GM18502 (cell line): ENCODE data around the gene KCNA10.

Source experiments
- ATAC-seq: cut with Tn5 transposase; IDR thresholded peaks from one replicate; pipeline ENCODE4 v1.9.1; 2021; ENCODE audit warnings: mild to moderate bottlenecking; ENCODE audit not compliant: unreplicated experiment, poor library complexity

The KCNA10 gene

DNA sequence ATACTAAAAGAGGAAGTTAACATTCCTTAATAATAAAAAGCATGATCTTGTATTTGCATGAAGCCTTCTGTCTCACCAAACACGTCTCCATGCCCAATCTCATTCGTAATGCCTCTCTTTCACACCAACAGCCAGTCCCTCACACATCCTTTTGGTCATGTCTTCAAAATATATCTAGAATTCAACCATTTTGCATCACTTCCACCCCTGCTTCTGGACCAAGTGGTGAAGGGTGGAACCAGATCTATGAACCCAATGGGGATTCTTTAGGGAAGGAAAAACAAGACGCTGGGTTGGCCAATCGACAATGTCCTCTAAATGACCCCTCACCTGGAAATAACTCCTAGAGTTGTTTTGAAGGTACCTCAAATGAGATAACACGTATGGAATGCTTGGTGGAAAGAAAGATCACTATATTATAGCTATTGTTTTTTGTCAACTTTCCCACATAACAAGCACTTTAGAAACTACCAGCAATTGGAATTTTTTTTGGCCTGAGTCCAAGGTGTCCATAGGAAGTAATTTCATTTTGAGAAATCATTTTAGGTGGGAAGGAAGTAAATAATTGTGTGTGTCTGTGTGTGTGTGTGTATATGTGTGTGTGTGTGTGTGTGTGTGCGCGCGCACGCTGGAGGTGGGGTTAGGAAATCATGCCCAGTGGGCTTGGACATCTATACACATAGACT lies at the start of gene KCNA10:
Gene KCNA10 (minus strand): TSS at position 51 of the 686 bp plus-strand sequence. CDS start 388 bp downstream, outside the sequence.
- ATAC-seq: no peak

DNA sequence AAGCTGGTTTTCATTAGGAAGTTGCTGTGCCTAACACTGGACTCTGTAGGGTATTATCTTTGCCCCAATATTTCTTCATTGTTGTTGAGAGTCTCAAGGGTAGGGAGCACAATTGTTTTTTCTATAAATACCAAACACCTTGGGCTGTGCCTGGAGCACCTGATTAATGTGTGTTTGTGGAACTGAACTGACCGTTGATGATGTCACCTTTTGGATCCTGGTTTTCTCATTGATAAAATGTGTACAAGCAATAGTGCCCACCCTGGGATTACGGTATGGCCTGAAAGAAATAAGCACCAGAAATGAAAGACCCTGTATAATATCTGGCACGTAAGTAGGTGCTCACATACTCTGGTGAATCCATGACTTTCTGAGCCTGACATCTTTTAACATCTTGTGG lies 47.9 kb upstream of the KCNA10 start:
- no peak for ATAC-seq

- ATAC-seq: no peak
These were observed 46.6 kb upstream of the KCNA10 start for GRCh38 chr1:110565565-110565964.

- no peak for ATAC-seq
These were observed 44.1 kb upstream of the KCNA10 start for GRCh38 chr1:110563089-110563488.

GRCh38 chr1:110561596-110561995 lies 42.6 kb upstream of the KCNA10 start:
- no peak for ATAC-seq

DNA sequence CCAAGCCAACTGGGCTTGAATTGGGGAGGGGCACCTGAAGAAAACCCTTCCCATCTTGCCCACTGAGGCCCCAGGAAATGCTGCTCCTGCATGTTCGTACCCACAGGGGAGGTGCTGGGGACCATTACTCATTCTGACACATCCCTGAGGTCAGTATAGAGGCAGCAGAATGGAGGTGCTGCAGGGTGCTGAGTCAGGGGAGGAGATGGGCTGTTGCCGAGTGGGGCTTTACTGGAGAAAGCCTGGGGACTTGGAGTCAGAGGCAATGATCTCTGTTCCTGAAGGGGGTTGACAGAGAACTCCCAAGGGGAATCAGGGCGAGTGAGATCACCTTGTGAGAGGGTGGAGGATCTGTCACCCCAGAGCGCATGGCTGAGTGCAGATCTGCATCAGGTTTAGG lies 40.2 kb upstream of the KCNA10 start:
- ATAC-seq: no peak

GRCh38 chr1:110557481-110557880 lies 38.5 kb upstream of the KCNA10 start:
- ATAC-seq: no peak

- ATAC-seq: no peak
These were observed 37.5 kb upstream of the KCNA10 start for GRCh38 chr1:110556471-110556807.

DNA sequence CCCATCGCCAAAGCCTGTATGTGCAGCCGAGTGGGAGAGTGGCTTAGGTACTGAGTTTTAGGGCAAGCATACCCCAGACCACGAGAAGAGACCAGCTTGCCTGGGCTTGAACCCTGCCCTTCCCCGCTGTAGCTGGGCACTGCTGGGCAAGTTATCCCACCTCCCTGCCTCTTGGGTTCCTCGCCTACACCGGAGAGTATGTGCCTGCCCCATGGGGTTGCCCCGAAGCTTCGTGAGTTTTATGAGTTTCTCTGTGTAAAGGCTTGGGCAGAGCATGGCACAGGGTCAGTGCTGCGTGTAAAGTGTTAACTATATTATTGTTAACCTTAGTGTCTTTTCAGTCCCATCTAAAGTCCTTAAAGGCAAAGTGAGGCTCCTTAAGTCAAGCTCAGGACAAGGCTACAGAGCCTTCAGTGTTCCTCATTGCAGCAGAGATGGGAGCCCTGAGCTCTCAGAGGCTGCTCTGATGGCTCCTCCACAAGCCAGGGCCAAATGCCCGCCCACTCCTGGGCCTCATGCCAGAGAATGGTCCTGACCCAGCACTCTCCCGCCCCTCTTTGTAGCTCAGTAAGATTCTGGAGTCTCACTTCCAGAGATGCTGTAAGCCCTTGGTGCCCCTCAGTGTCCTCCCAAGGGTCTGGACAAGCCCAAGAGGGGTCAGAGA lies 37.0 kb upstream of the KCNA10 start:
- no peak for ATAC-seq

GRCh38 chr1:110554871-110555801 lies 36.2 kb upstream of the KCNA10 start:
- ATAC-seq: peak; percentile 58

DNA sequence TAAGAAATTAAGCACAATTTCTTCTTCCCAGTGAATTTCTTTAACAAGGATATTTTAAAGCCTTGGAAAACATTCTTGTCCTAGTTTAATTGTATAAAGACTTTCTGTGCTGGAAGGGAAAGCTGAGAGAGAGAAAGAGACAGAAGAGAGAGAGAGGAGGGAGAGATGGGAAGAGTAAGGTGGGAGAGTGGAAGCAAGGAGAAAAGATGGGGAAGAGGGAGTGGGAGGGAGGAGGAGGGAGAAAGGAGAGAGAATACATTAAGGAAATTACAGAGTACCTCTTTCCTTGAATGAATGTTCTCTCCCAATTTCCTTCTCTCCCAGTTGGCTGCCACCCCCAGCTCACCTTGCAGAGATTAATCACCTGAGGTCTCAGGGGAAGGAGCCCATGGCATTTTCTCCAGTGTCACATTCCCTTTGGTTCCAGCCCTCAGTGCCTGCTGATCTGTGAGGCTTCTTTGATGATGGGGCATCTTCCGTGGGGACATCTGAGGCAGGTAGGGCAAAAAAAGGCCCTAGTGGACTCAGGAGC lies 32.4 kb upstream of the KCNA10 start:
- ATAC-seq: no peak

- no peak for ATAC-seq
These were observed 30.9 kb upstream of the KCNA10 start for GRCh38 chr1:110549831-110550230.

DNA sequence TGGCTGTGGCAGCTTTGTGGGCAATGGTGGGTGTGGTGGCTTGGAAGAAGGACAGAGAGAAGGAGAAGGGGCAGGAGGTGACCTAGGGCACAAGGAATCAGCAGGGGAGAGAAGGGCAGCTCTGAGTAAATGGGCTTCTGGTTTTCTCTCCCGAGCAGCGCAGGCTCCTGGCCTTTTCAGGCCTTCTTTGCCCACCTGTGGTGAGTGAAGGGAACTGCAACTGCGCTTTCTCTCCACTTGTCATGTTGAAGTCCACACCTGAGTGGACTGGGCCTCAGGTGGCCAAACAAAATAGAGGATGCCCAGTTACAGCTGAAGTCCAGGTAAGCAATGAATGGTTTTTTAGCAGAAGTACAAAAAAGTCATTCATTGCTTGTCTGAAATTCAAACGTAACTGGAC lies 29.4 kb upstream of the KCNA10 start:
- ATAC-seq: no peak

GRCh38 chr1:110547017-110547416 lies 28.0 kb upstream of the KCNA10 start:
- no peak for ATAC-seq

DNA sequence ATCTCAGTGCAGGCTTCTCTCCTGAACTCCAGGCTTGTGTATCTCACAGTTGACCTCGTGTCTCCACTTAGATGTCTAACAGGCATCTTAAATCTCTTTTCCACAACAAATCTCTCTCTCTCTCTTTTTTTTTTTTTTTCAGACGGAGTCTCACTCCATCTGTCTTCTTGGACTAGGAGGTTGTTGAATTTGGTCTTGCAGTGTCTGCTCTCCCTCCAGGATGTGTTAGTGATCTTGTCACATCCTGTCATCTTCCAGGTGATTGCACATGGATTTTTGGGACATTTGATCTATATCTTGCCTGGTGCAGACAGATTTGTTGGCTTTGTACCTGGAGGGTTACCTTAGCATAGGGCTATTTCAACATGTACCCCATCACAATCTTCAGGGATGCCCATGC lies 26.5 kb upstream of the KCNA10 start:
- ATAC-seq: no peak

GRCh38 chr1:110544753-110545152 lies 25.8 kb upstream of the KCNA10 start:
- ATAC-seq: no peak

DNA sequence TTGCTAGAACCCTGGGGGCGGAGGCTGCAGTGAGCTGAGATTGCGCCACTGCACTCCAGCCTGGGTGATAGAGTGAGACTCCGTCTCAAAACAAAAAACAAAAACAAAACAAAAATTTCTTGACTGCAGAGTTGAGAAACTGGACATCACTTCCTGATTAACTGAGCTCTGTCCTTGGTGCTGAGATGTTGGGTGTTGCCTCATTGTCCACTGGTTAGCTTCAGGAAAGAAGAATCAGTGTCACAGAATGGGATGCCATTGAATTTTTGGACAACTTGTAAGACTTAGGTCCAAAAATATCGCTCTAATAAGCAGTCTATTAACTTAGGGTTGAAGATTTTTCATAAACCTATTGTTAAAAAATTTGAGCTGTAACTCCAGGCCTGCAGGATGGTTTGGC lies 23.8 kb upstream of the KCNA10 start:
- ATAC-seq: no peak

DNA sequence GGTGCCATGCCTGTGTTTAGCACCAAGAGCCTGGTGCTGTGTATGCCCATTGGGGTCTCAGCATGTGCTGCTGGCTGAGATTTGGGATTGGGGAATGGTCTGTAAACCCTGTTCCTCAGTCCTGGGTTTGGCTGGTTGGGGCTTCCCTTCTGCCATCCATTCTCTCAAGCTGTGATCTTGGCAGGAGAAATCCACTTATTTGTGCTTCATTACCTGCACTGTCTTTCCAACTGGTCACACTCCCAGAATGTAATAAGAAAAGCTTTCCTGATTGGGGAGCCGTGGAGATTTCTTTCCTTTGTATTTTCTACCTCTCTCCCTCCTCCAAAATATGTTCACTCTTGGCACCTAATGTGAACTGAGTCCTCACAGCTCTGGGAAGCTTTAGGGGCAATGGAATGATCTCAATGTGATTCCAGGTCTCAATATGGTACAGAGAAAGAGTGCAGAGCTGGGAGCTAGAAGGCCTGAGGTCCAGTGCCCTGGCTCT lies 23.0 kb upstream of the KCNA10 start:
- ATAC-seq: no peak

DNA sequence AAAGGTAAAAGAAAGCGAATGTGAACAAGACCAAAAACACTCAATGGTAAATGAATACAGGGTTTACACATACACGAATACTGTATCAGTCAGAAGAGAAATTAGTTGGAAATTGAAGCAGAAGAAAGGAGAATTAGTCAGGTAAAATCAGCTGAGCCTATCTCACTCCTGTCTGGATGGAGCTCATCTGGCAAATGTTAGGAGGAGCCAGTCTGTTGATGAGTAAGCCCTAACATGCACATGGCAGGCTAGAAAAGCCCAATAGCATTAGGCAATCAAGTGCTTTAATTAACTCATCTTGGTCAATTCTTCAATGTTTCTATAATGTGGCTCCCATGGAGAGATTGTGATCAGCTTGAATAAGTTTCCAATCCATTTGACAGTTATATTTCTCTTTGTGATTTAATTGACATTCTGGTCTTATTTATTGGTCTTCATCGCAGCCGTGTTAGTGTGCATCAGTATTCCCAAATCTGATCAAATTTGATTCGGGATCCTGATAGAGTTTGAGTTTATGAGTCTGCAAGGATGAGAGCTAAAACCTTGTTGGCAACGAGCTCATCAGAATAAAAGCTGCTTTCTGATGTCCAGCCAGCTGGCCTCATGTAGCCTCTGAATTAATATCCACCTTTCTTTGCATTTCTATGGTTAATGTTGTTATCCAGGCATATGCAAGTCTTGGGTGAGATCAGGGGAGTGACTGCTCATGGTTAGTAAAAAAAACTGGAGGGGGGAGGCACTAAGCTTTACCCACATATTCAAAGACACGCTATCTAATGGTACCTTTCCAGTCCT lies 22.1 kb upstream of the KCNA10 start:
- ATAC-seq: no peak

DNA sequence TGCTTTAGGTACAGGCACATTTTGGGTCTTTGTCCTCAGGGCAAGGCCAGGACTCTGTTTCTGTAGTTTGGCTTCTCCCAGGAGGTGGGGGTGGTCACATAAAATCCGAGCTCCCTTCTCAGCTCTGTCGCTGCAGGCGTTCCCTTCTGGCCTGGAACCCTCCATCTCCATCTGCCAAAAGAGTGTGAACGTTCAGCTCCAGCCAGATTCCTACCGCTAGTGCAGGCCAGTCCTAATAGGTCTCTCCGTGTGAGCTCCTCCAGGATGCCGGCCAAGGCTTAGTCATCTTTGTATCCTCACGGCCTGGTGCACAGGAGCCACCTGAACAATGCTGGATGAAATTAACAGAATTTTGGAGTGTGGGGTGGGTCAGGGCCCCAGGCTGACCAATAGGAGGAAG lies 19.9 kb upstream of the KCNA10 start:
- ATAC-seq: no peak
